Lower lobe of right lung (tissue), 2 donors: ENCODE measurements around the gene TEX14. TPM values are rescaled to one million over a fixed set of nuclear protein-coding genes. Genes with fewer than 3 reads are reported as not detected.
A peak's percentile ranks its signal among the peaks of the same experiment; 100 is the strongest.

Experiments
- ATAC-seq, 2 donors: fragments of 200-7000 bp; cut with Tn5 transposase; one replicate each; pipeline ENCODE4 v1.9.1; 2020 to 2022; ENCODE audit warnings: mild to moderate bottlenecking in 2 of 2, moderate library complexity in 2 of 2
- DNase-seq: peaks from one replicate; pipeline ENCODE4 v3.0.0-alpha.2; 2020
- H3K27ac ChIP-seq: fragments of 200-600 bp; one replicate; pipeline ENCODE4 v1.8.0; 2022
- H3K27me3 ChIP-seq: fragments of 200-600 bp; one replicate; pipeline ENCODE4 v1.8.0; 2022; ENCODE audit warnings: low read depth
- H3K36me3 ChIP-seq: fragments of 200-600 bp; one replicate; pipeline ENCODE4 v1.8.0; 2022; ENCODE audit warnings: mild to moderate bottlenecking
- H3K4me1 ChIP-seq: fragments of 200-600 bp; one replicate; pipeline ENCODE4 v1.8.0; 2022
- H3K4me3 ChIP-seq: fragments of 200-600 bp; one replicate; pipeline ENCODE4 v1.8.0; 2022; ENCODE audit warnings: mild to moderate bottlenecking
- H3K9me3 ChIP-seq: fragments of 200-600 bp; one replicate; pipeline ENCODE4 v1.8.0; 2022
- CTCF ChIP-seq: fragments of 200-600 bp; IDR thresholded peaks from one replicate; pipeline ENCODE4 v1.8.0; 2022; ENCODE audit warnings: antibody characterized with exemption, mild to moderate bottlenecking
- intact Hi-C: fragments of 100-400 bp; cut with DNase I; formaldehyde crosslinking; loops from one replicate; pipeline ENCODE4 v1.11.0; 2022
- total RNA-seq: library from RNA; stranded (reverse); fragmentation: NEBNext Ultra II Directional; extraction: Animal tissue kit (Norgen Biotek cat#: 25700); gene quantifications from one replicate; pipeline ENCODE4 v1.2.1, GENCODE V29; 2021
- donor health status: DM: no; HTN: yes; CAD: no; lungs with severe emphysema.

The TEX14 gene
- total RNA-seq, 1 donor from 2014 or later: 6.8 TPM

- TF ChIP-seq CTCF: no peak
- no peaks in the 10 kb centered on the region for H3K9me3 ChIP-seq
- peaks cover 100% of the 10 kb centered on the region for H3K36me3 ChIP-seq
- DNase-seq (peak; percentile 71), ATAC-seq (no peak)
- H3K27ac ChIP-seq: no peak overlapping the region
- no peak overlapping the region for H3K4me3 ChIP-seq
- H3K4me1 ChIP-seq: peaks cover 9% of the 10 kb centered on the region
- intact Hi-C loops: no loop called here
- H3K27me3 ChIP-seq: no peaks in the 10 kb centered on the region
These were observed 184.7 kb downstream of the TEX14 start for GRCh38 chr17:58507123-58507634.

Other genes starting within 250 kb of the TEX14 start
- gene HSF5, start 203.6 kb downstream of the TEX14 start, total RNA-seq: 0.32 TPM
- gene MTMR4, start 177.4 kb downstream of the TEX14 start, total RNA-seq: 37.3 TPM
- gene RAD51C, start 557 bp upstream of the TEX14 start, total RNA-seq: 21.0 TPM
- 0.30 TPM for gene PPM1E, start 63.8 kb upstream of the TEX14 start, total RNA-seq